IMR-90 (cell line): ENCODE measurements around the gene HNRNPL.

Source experiments
- CTCF ChIP-seq: conservative IDR thresholded peaks from 2 replicates; pipeline ENCODE4 v1.5.1; 2012; ENCODE audit warnings: mild to moderate bottlenecking, low read depth, low read length, improper control_type of control experiment
- FOS ChIP-seq: fragments of 150-350 bp; IDR thresholded peaks from 2 replicates; pipeline ENCODE4 v1.6.1; 2016; ENCODE audit warnings: low read depth, low read length
- POLR2A ChIP-seq: IDR thresholded peaks from 2 replicates; pipeline ENCODE4 v1.6.1; 2012; ENCODE audit warnings: mild to moderate bottlenecking, low read depth, low read length
- RAD21 ChIP-seq: IDR thresholded peaks from 2 replicates; pipeline ENCODE4 v1.6.1; 2012; ENCODE audit warnings: low read length, improper control_type of control experiment
- RCOR1 ChIP-seq: IDR thresholded peaks from 2 replicates; pipeline ENCODE4 v1.6.1; 2012; ENCODE audit warnings: mild to moderate bottlenecking, low read length, improper control_type of control experiment; ENCODE audit not compliant: insufficient replicate concordance
- RFX5 ChIP-seq: IDR thresholded peaks from 2 replicates; pipeline ENCODE4 v1.8.0; 2012; ENCODE audit warnings: low read depth, mild to moderate bottlenecking, low read length, moderate library complexity

GRCh38 chr19:38850976-38851621 lies 1.3 kb upstream of the HNRNPL start:
- TF ChIP-seq RAD21 = no peak
- TF ChIP-seq CTCF = no peak
- TF ChIP-seq POLR2A = no peak
- no peak for TF ChIP-seq RFX5
- TF ChIP-seq RCOR1 = no peak
- TF ChIP-seq FOS = no peak
